GM19240 (cell line): Measurements from ENCODE around the gene PDK1.

Source experiments
- DNase-seq: peaks from one replicate; pipeline ENCODE4 v3.0.0; 2011; ENCODE audit warnings: low spot score; ENCODE audit not compliant: insufficient read length

PDK1 gene

DNA sequence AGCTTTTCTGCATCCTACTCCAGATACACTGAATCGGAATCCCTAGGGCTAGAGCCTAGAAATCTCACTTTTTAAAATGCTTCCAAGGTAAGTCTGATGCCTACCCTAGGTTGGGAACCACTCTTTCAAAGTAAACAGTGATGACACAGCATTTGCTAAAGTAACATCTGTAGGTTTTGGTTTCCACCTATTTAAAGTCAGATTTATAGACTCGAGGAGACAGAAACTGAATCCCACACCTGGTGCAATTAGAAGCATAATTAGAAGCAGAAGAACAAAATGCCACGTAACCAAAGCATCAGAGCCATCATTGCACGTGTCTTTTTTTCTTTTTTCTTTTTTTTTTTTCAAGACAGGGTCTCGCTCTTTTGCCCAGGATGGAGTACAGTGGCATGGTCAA lies 40.9 kb downstream of the PDK1 start:
- no peak for DNase-seq

DNA sequence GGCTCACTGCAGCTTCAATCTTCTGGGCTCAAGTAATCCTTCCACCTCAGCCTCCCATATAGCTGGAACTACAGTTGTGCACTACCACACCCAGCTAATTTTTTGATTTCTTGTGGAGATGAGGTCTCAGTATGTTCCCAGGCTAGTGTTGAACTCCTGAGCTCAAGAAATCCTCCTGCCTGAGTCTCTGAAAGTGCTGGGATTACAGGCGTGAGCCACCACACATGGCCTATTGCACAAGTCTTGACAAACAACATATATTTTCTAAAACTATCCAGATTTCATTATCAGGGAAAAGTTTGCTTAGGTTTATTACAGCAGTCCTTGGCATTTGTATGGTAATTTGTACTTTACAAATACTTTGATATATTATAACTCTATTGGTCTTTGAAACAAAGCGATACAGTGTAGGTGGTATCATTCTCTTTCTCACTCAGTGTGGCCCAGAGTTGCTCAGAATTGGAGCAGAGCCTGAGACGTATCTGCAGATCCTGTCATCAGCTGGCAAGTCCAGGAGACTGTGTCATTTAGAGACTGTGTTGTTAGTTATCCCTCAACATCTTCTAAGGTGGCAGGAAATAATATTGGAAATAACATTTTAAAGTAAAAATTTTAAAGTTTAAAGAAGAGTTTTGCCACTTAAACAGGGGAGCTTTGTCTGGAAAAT lies 41.4 kb downstream of the PDK1 start:
- no peak for DNase-seq

GRCh38 chr2:172599947-172600346 lies 44.1 kb downstream of the PDK1 start:
- DNase-seq: no peak

DNA sequence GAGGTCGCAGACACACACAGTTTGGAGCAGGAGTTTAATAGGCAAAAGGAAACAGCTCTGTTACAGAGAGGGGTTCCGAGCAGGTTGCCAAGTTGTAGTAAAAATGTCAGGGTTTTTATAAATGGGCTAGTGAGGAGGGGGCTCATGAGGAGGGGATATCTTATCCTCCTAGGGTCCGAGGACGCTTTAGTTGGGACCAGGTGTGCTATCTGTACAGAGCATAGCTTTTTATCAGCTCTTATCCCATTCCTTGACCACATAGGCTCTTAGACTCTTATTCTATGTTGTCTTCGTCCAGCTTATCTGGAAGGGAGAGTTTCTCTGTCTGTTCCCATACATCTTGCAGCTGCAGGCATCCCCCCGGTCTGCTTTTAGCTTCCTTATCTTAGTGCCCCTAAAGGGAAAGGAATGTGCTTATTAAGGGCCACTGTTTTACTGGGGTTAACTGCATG lies 44.7 kb downstream of the PDK1 start:
- no peak for DNase-seq

DNA sequence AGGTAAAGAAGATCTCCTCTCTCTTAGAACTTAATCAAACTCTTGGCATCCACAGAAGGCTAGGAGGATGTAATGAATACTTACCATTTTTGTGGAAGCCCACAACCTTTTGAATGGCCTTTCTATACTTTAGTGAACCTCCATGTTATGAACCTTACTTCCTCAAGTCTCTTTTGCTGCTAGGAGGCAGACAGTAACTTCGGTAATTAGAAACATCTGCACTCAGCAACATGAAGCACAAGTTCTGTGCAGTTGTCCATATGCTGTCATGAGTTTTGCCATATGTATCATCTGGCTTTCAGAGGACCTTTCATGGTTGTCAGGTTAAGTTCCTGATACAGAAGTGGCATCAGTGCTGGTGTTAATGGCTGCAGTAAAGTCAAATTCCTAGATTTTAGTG lies 50.4 kb downstream of the PDK1 start:
- no peak for DNase-seq

DNA sequence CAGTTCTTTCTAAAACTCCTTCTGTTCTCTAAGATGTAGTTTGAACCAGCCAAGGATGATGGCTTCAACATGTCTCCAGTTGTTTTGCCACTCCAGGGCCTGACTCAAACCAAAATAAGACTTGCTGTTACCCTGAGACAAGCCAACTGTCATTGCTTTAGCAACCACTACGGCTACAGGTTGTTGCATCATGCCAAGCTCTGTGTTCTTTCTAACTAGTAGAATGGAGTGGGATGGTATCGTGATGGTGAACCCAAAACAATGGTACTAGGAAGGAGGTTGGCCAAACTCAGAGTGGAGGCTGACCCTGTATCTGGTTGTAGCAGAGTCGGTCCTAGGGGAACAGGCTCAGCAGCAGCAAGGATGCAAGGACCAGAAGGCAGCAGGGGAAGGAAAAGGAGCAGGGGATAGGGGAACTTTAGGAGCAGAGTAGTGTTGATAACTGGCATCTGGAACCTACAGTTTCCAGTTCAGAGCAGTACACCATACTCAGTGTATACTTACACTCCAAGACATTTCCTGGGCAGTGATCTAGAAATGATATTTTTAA lies 51.6 kb downstream of the PDK1 start:
- no peak for DNase-seq

DNA sequence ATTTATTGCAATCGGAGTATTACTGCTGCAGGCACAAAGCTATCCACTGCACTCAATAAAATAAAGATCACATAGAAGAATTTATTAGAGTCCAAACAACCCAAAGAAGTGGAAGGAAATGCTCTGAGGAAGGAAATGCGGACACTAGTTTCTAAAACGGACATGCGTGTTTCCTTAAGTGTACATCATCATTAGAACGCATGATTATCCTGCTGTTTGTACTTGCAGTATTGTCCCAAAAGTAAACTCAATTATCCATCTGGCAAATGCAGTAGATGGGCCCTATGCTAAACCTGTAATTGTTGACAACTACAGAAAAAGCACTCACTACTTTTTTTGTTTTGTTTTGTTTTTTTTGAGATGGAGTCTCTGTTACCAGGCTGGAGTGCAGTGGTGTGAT lies 53.6 kb downstream of the PDK1 start:
- no peak for DNase-seq

DNA sequence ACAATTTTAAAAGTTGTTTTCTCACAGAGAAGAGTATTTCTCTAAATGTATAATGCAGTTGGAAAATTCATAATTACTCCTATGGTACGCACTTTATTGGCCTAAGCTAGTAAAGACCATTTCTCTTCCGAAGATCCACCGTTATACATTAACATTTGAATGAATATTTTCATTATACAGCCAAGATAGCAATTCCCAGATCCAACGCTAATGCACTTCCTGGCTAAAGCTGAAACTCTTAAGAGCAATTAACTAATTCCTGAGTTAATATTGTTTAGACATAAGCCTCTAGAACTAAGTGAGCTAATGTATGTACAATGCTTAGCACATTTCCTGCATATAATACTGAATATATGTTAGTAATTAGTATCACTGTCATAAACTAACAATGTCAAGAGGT lies 56.2 kb downstream of the PDK1 start:
- no peak for DNase-seq

GRCh38 chr2:172613040-172613439 lies 57.1 kb downstream of the PDK1 start:
- DNase-seq: no peak

DNA sequence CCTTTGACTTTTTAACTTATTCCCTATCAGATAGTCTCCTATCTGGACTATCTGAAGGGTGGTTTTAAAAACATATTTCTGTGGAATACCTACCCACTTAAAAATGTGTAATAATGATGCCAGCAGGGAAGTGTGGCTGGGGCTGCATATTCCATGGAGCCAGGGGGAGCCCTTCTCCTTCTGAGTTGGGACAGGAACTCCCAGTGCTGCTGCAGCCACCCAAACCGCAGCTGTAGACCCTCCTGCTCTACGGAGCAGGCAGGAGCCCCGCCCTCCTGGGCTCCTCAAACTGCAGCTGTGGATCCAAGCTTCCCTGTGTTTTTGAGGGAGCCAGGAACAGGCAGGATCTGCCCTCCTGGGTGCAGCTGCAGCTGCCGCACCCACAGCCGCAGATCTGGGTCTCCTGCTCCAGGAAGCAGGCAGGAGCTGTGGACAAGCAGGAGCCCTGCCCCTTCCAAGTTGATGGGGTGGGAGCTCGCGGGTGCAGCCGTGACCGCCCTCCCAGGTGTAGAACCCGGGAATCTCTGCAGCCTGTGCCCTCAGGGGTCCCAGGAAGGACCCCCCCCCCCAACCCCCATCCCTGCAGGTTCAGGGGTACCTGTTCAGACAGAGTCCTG lies 57.8 kb downstream of the PDK1 start:
- DNase-seq: no peak

DNA sequence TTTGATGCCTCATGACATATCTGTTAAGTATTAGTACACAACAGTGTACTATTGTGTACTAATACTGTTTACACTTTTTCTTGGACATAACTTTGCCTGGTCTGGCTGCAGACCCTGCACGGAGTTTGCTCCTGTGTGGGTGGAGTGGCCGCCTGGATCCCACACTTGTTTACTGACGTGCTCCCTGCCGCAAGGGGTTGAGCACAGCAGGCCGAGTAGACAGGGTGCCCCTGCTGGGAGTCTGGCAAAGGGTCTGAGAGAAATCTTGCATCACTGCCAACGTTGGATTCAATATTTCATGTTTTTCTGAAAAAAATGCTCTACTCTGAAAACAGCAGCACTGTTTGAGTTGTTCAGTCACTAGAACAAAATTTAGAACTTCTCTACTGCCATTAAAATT lies 59.0 kb downstream of the PDK1 start:
- DNase-seq: no peak

DNA sequence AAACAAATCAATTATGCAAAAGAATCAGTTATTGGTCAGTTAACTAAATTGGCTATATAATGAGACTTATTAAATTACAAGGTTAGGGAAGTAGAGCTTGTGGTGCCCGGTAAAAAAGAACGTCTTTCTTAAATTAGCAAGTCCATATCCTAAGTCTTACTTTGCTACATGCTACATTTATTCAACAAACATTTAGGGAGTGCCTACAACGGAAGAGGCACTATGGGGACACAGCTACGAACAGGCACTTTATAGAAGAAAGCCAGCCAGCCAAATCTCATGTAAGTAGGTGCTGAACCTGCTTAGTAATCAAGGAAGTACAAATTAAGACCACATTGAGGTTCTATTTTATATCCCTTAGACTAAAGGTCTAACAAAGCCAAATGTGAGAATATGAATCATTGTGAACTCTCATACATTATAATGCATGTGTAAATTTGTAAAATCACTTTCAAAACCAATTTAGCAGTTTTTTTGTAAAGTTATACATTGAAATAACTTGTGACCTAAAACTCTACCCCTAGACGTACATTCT lies 59.9 kb downstream of the PDK1 start:
- DNase-seq: no peak

DNA sequence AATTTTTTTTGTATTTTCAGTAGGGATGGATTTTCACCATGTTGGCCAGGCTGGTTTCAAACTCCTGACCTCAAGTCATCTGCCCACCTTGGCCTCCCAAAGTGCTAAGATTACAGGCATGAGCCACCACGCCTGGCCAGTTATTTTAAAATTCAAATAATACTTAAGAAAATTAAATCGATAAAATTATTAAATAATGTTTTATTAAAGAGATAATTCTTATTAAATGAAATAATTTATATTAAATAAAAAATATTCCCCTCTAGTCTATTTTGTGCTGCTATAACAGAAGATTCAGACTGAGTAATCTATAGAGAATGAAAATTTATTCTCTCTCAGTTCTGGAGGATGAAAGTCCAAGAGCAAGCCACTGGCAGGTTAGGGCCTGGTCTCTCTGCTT lies 61.2 kb downstream of the PDK1 start:
- no peak for DNase-seq

GRCh38 chr2:172623249-172623965 lies 67.5 kb downstream of the PDK1 start:
- no peak for DNase-seq

DNA sequence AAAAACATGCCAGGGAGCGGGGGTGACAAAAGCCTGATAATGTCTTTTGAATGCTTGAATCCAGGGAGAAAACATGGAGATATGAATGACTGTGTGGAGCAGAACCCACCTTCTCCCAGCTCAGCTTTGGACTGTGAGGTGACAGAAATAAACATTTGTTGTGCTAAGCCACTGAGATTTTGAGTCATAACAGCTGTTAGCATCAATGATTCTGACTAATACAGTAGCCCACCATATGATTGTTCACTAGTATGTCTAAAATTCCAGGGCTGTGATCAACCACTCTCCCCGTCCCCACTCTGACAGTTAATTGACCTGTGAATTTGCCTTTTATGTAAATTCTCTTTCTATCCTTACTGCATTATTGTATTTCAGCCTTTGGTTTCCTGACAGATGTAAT lies 69.1 kb downstream of the PDK1 start:
- DNase-seq: no peak

- no peak for DNase-seq
Observed at GRCh38 chr2:172627181-172627580, 71.3 kb downstream of the PDK1 start.

- no peak for DNase-seq
Observed at GRCh38 chr2:172628085-172628484, 72.2 kb downstream of the PDK1 start.

DNA sequence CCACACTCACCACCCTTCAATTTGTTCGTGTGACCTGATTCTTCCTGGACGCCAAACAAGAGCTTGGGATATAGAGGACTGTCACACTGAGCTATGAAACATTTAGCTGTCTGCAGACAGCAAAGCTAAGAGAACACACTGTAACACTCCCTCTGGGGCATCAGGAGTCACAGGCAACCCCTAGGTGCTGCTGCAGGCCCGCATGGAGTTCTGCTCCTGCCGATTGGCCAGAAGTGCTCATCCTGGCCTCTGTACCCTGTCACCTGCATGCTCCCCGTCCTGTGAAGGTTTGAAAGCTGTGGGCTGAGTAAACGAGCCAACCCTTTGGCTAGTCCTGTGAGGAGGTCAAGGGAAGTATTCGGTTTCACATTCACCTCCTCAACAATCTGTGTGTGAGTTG lies 73.7 kb downstream of the PDK1 start:
- DNase-seq: no peak

DNA sequence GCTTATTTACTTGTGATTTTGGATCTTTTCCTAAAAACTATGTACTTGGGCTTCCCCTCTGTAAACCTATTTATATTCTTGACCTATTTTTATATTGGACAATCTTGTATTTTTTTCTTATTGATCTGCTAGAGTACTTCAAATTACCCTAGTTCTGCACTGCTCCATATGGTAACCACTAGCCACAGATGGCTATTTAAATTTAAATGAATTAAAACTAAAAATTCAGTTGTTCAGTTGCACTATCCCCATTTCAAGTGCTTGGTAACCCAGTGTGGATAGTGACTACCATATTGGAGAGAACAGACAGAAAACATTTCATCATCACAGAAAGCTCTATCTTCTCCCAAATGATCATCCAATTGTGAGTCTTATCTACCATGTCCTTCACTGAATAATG lies 74.3 kb downstream of the PDK1 start:
- no peak for DNase-seq

GRCh38 chr2:172634477-172634876 lies 78.6 kb downstream of the PDK1 start:
- no peak for DNase-seq

DNA sequence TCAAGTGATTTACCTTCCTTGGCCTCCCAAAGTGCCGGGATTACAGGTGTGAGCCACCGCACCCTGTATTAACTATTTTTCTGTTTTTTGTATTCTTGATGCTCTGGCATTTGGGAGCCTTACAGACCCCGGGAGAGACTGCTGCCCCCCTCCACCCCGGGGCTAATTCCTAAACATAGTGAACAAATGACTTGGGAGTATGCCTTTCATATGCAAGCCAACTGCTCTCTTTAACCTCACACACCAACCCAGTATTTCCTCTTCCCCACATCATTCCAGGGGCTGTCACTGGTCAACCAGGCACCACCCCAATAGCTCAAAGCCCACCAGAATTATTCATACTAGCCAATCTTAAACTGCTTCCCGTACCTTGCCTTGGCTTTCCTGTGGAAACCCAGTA lies 79.7 kb downstream of the PDK1 start:
- DNase-seq: no peak

DNA sequence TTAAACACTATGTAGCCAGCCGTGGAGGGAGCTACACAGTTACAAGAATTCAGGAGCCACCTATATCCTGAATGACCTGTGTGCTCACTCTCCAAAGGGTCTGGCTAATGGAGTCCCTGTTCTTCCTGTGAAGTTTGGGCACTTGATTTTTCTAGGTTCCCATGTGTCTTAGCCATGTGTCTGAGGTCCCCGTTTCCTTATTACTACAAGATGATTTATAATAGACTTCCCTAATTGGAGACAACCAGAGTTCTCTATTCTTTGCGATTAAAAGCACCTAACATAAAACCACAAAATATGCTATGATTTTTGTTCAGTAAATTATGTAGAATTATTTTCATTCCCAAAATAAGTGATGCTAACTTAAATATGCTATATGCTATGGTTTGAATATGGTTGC lies 83.4 kb downstream of the PDK1 start:
- no peak for DNase-seq
